ENCODE measurements around the gene FUZ.
A peak's percentile ranks its signal among the peaks of the same experiment; 100 is the strongest.

Gene FUZ

GRCh38 chr19:49817964-49818648, 5.0 kb upstream of the FUZ start, which contains the start of gene MED25:
Gene MED25, plus strand, starts transcription at chr19:49818289. Its CDS starts 53 bp downstream, at chr19:49818342.
- peaks cover 9 to 13% of the 10 kb centered on the region in 2 donors for H3K4me1 ChIP-seq (ENCODE audit: control insufficient read depth in 1 of 2, insufficient read depth in 2 of 2, low read length in 2 of 2)
- H3K27ac ChIP-seq (ENCODE audit: low read depth, low read length): peak within 1 kb of the TSS; percentile 82
- peaks cover 0 to 2% of the 10 kb centered on the region in 2 donors for H3K36me3 ChIP-seq (ENCODE audit: control insufficient read depth in 1 of 2, insufficient read depth in 2 of 2, low read length in 2 of 2)
- H3K9me3 ChIP-seq (ENCODE audit: control insufficient read depth in 1 of 2, low read length in 2 of 2): no peaks in the 10 kb centered on the region
- H3K4me3 ChIP-seq (ENCODE audit: low read depth in 1 of 2, low read length in 2 of 2): peak within 1 kb of the TSS; percentile 76 to 94
- no peaks in the 10 kb centered on the region for H3K27me3 ChIP-seq (ENCODE audit: control insufficient read depth in 1 of 2, insufficient read depth in 2 of 2, low read length in 2 of 2)
- H3K9ac ChIP-seq (ENCODE audit: low read depth in 1 of 2, low read length in 2 of 2): peak within 1 kb of the TSS; percentile 73 to 86

GRCh38 chr19:49816590-49816989, 3.5 kb upstream of the FUZ start:
- Histone ChIP-seq H3K9ac (ENCODE audit: low read depth in 1 of 2, low read length in 2 of 2) (no peak overlapping the region), H3K4me3 (ENCODE audit: low read depth in 1 of 2, low read length in 2 of 2) (peak overlapping the region in 1 of 2 donors; percentile 94), H3K4me1 (ENCODE audit: control insufficient read depth in 1 of 2, insufficient read depth in 2 of 2, low read length in 2 of 2) (peaks cover 14 to 19% of the 10 kb centered on the region in 2 donors), H3K36me3 (ENCODE audit: control insufficient read depth in 1 of 2, insufficient read depth in 2 of 2, low read length in 2 of 2) (no peaks in the 10 kb centered on the region), H3K27me3 (ENCODE audit: control insufficient read depth in 1 of 2, insufficient read depth in 2 of 2, low read length in 2 of 2) (no peaks in the 10 kb centered on the region), H3K9me3 (ENCODE audit: control insufficient read depth in 1 of 2, low read length in 2 of 2) (no peaks in the 10 kb centered on the region), H3K27ac (ENCODE audit: low read depth, low read length) (peak overlapping the region; percentile 38)

- Histone ChIP-seq H3K27ac (ENCODE audit: low read depth, low read length) (peak overlapping the region; percentile 10), H3K27me3 (ENCODE audit: control insufficient read depth in 1 of 2, insufficient read depth in 2 of 2, low read length in 2 of 2) (no peaks in the 10 kb centered on the region), H3K4me3 (ENCODE audit: low read depth in 1 of 2, low read length in 2 of 2) (peak overlapping the region; percentile 91 to 100), H3K9ac (ENCODE audit: low read depth in 1 of 2, low read length in 2 of 2) (no peak overlapping the region), H3K4me1 (ENCODE audit: control insufficient read depth in 1 of 2, insufficient read depth in 2 of 2, low read length in 2 of 2) (peaks cover 15 to 21% of the 10 kb centered on the region in 2 donors), H3K36me3 (ENCODE audit: control insufficient read depth in 1 of 2, insufficient read depth in 2 of 2, low read length in 2 of 2) (no peaks in the 10 kb centered on the region), H3K9me3 (ENCODE audit: control insufficient read depth in 1 of 2, low read length in 2 of 2) (no peaks in the 10 kb centered on the region)
Observed at GRCh38 chr19:49814010-49814409, 918 bp upstream of the FUZ start.

GRCh38 chr19:49812452-49812996, 568 bp downstream of the FUZ start:
- Histone ChIP-seq H3K4me3 (ENCODE audit: low read depth in 1 of 2, low read length in 2 of 2) (peak overlapping the region; percentile 91 to 100), H3K9ac (ENCODE audit: low read depth in 1 of 2, low read length in 2 of 2) (peak overlapping the region; percentile 79 to 87), H3K27me3 (ENCODE audit: control insufficient read depth in 1 of 2, insufficient read depth in 2 of 2, low read length in 2 of 2) (no peaks in the 10 kb centered on the region), H3K36me3 (ENCODE audit: control insufficient read depth in 1 of 2, insufficient read depth in 2 of 2, low read length in 2 of 2) (no peaks in the 10 kb centered on the region), H3K27ac (ENCODE audit: low read depth, low read length) (peak overlapping the region; percentile 94), H3K4me1 (ENCODE audit: control insufficient read depth in 1 of 2, insufficient read depth in 2 of 2, low read length in 2 of 2) (peaks cover 13 to 17% of the 10 kb centered on the region in 2 donors), H3K9me3 (ENCODE audit: control insufficient read depth in 1 of 2, low read length in 2 of 2) (no peaks in the 10 kb centered on the region)

GRCh38 chr19:49811328-49811727, 1.8 kb downstream of the FUZ start:
- peaks cover 0 to 3% of the 10 kb centered on the region in 2 donors for H3K36me3 ChIP-seq (ENCODE audit: control insufficient read depth in 1 of 2, insufficient read depth in 2 of 2, low read length in 2 of 2)
- H3K4me3 ChIP-seq (ENCODE audit: low read depth in 1 of 2, low read length in 2 of 2): no peak overlapping the region
- H3K4me1 ChIP-seq (ENCODE audit: control insufficient read depth in 1 of 2, insufficient read depth in 2 of 2, low read length in 2 of 2): peaks cover 13 to 17% of the 10 kb centered on the region in 2 donors
- H3K27ac ChIP-seq (ENCODE audit: low read depth, low read length): no peak overlapping the region
- H3K27me3 ChIP-seq (ENCODE audit: control insufficient read depth in 1 of 2, insufficient read depth in 2 of 2, low read length in 2 of 2): no peaks in the 10 kb centered on the region
- H3K9me3 ChIP-seq (ENCODE audit: control insufficient read depth in 1 of 2, low read length in 2 of 2): no peaks in the 10 kb centered on the region
- H3K9ac ChIP-seq (ENCODE audit: low read depth in 1 of 2, low read length in 2 of 2): no peak overlapping the region

GRCh38 chr19:49809941-49810389, 3.1 kb downstream of the FUZ start:
- Histone ChIP-seq H3K9me3 (ENCODE audit: control insufficient read depth in 1 of 2, low read length in 2 of 2) (no peaks in the 10 kb centered on the region), H3K36me3 (ENCODE audit: control insufficient read depth in 1 of 2, insufficient read depth in 2 of 2, low read length in 2 of 2) (peaks cover 0 to 10% of the 10 kb centered on the region in 2 donors), H3K27me3 (ENCODE audit: control insufficient read depth in 1 of 2, insufficient read depth in 2 of 2, low read length in 2 of 2) (no peaks in the 10 kb centered on the region), H3K27ac (ENCODE audit: low read depth, low read length) (no peak overlapping the region), H3K4me1 (ENCODE audit: control insufficient read depth in 1 of 2, insufficient read depth in 2 of 2, low read length in 2 of 2) (peaks cover 13 to 17% of the 10 kb centered on the region in 2 donors), H3K9ac (ENCODE audit: low read depth in 1 of 2, low read length in 2 of 2) (peak overlapping the region; percentile 45 to 63), H3K4me3 (ENCODE audit: low read depth in 1 of 2, low read length in 2 of 2) (peak overlapping the region; percentile 61 to 82)

GRCh38 chr19:49809160-49809940, 3.7 kb downstream of the FUZ start:
- Histone ChIP-seq H3K9me3 (ENCODE audit: control insufficient read depth in 1 of 2, low read length in 2 of 2) (no peaks in the 10 kb centered on the region), H3K36me3 (ENCODE audit: control insufficient read depth in 1 of 2, insufficient read depth in 2 of 2, low read length in 2 of 2) (peaks cover 0 to 10% of the 10 kb centered on the region in 2 donors), H3K4me1 (ENCODE audit: control insufficient read depth in 1 of 2, insufficient read depth in 2 of 2, low read length in 2 of 2) (peaks cover 13 to 17% of the 10 kb centered on the region in 2 donors), H3K27me3 (ENCODE audit: control insufficient read depth in 1 of 2, insufficient read depth in 2 of 2, low read length in 2 of 2) (no peaks in the 10 kb centered on the region), H3K4me3 (ENCODE audit: low read depth in 1 of 2, low read length in 2 of 2) (peak overlapping the region; percentile 61 to 82), H3K9ac (ENCODE audit: low read depth in 1 of 2, low read length in 2 of 2) (peak overlapping the region; percentile 45 to 63), H3K27ac (ENCODE audit: low read depth, low read length) (peak overlapping the region; percentile 61)

- Histone ChIP-seq H3K36me3 (ENCODE audit: control insufficient read depth in 1 of 2, insufficient read depth in 2 of 2, low read length in 2 of 2) (peaks cover 0 to 10% of the 10 kb centered on the region in 2 donors), H3K27ac (ENCODE audit: low read depth, low read length) (peak overlapping the region; percentile 61), H3K9ac (ENCODE audit: low read depth in 1 of 2, low read length in 2 of 2) (peak overlapping the region; percentile 45 to 63), H3K4me1 (ENCODE audit: control insufficient read depth in 1 of 2, insufficient read depth in 2 of 2, low read length in 2 of 2) (peaks cover 13 to 15% of the 10 kb centered on the region in 2 donors), H3K27me3 (ENCODE audit: control insufficient read depth in 1 of 2, insufficient read depth in 2 of 2, low read length in 2 of 2) (no peaks in the 10 kb centered on the region), H3K4me3 (ENCODE audit: low read depth in 1 of 2, low read length in 2 of 2) (peak overlapping the region; percentile 61 to 82), H3K9me3 (ENCODE audit: control insufficient read depth in 1 of 2, low read length in 2 of 2) (no peaks in the 10 kb centered on the region)
Observed at GRCh38 chr19:49808711-49809159, 4.4 kb downstream of the FUZ start.

- H3K36me3 ChIP-seq (ENCODE audit: control insufficient read depth in 1 of 2, insufficient read depth in 2 of 2, low read length in 2 of 2): peaks cover 6 to 16% of the 10 kb centered on the region in 2 donors
- no peak overlapping the region for H3K9ac ChIP-seq (ENCODE audit: low read depth in 1 of 2, low read length in 2 of 2)
- H3K27ac ChIP-seq (ENCODE audit: low read depth, low read length): no peak overlapping the region
- H3K9me3 ChIP-seq (ENCODE audit: control insufficient read depth in 1 of 2, low read length in 2 of 2): no peaks in the 10 kb centered on the region
- H3K4me1 ChIP-seq (ENCODE audit: control insufficient read depth in 1 of 2, insufficient read depth in 2 of 2, low read length in 2 of 2): peaks cover 13 to 14% of the 10 kb centered on the region in 2 donors
- H3K27me3 ChIP-seq (ENCODE audit: control insufficient read depth in 1 of 2, insufficient read depth in 2 of 2, low read length in 2 of 2): no peaks in the 10 kb centered on the region
- peak overlapping the region; percentile 61 to 82 for H3K4me3 ChIP-seq (ENCODE audit: low read depth in 1 of 2, low read length in 2 of 2)
Observed at GRCh38 chr19:49807904-49808675, 5.0 kb downstream of the FUZ start.

Data from duodenal mucosa (tissue), 2 donors.